GM23338 (cell line): ENCODE measurements around the gene BLOC1S1.

Experiments
- EZH2 ChIP-seq: fragments of 200-600 bp; sonication (generic); IDR thresholded peaks from one replicate; pipeline ENCODE4 v1.8.0; 2017; ENCODE audit warnings: antibody characterized with exemption, mild to moderate bottlenecking, low read depth; ENCODE audit not compliant: unreplicated experiment
- EZH2phosphoT487 ChIP-seq: fragments of 200-600 bp; sonication (generic); IDR thresholded peaks from one replicate; pipeline ENCODE4 v1.8.1; 2018; ENCODE audit warnings: antibody characterized with exemption; ENCODE audit not compliant: unreplicated experiment
- REST ChIP-seq: IDR thresholded peaks from one replicate; pipeline ENCODE4 v1.6.1; 2018; ENCODE audit warnings: antibody characterized with exemption; ENCODE audit not compliant: unreplicated experiment
- ZNF331 ChIP-seq: fragments of 250-450 bp; sonication (Bioruptor Pico); IDR thresholded peaks from 2 replicates; pipeline ENCODE4 v1.5.0; 2020; ENCODE audit warnings: low read depth, mild to moderate bottlenecking, moderate library complexity
- TF ChIP-seq, protein P1 (sequence below), 2 experiments: fragments of 200-600 bp in 1 of 2; sonication (generic) in 1 of 2; conservative IDR thresholded peaks; 2 replicates each; pipeline versions ENCODE4 v1.5.1 to v1.6.1; 2016 to 2017; ENCODE audit warnings: antibody characterized with exemption in 2 of 2, low read depth in 2 of 2, mild to moderate bottlenecking in 2 of 2, moderate library complexity in 1 of 2

- TF ChIP-seq ZNF331 (CRISPR knock-in tag), result no peak
- TF ChIP-seq, protein P1, sequence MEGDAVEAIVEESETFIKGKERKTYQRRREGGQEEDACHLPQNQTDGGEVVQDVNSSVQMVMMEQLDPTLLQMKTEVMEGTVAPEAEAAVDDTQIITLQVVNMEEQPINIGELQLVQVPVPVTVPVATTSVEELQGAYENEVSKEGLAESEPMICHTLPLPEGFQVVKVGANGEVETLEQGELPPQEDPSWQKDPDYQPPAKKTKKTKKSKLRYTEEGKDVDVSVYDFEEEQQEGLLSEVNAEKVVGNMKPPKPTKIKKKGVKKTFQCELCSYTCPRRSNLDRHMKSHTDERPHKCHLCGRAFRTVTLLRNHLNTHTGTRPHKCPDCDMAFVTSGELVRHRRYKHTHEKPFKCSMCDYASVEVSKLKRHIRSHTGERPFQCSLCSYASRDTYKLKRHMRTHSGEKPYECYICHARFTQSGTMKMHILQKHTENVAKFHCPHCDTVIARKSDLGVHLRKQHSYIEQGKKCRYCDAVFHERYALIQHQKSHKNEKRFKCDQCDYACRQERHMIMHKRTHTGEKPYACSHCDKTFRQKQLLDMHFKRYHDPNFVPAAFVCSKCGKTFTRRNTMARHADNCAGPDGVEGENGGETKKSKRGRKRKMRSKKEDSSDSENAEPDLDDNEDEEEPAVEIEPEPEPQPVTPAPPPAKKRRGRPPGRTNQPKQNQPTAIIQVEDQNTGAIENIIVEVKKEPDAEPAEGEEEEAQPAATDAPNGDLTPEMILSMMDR (conservative IDR thresholded peaks at IDR 0.05; ENCODE audit: low read depth in 2 of 2), result no peak
- no peak for TF ChIP-seq EZH2
- TF ChIP-seq REST, result no peak
- no peak for TF ChIP-seq EZH2phosphoT487
Observed at GRCh38 chr12:55718015-55718414, 2.2 kb downstream of the BLOC1S1 start.
